ENCODE measurements around the gene PABPC1L. TPM values are rescaled to one million over a fixed set of nuclear protein-coding genes. Genes with fewer than 3 reads are reported as not detected.

Gene PABPC1L
- total RNA-seq, 1 experiment from 2014 or later = 90.7 TPM

DNA sequence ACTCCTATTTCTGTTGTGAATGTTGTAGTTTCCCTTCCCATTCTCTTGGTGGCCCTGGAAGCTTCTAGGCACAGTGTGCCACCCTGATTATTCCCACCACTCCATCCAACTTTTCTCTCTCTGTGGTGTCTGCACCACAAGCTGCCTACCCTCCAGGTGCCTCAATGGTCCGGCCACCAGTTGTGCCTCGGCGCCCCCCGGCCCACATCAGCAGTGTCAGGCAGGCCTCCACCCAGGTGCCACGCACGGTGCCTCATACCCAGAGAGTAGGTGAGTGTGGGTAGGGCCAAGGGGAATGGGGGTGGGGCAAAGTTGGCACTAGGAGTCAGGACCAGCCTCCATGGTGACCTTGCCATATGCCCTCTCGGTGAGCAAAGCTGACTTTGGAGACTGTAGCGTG, 23.1 kb downstream of the PABPC1L start:
- Mint-ChIP-seq H3K27me3 (ENCODE audit: low read depth) (no peaks in the 10 kb centered on the region), H3K27ac (no peak overlapping the region), H3K4me3 (no peak overlapping the region), H3K4me1 (no peaks in the 10 kb centered on the region), H3K9me3 (no peaks in the 10 kb centered on the region), H3K36me3 (peaks cover 55% of the 10 kb centered on the region)
- no peak for DNase-seq (ENCODE audit: low spot score)
- ChIA-PET POLR2A (no interaction called here), CTCF (no interaction called here)
- TF ChIP-seq NFE2L1 (CRISPR knock-in tag; IDR thresholded peaks at IDR 0.05) (no peak), TEAD1 (CRISPR knock-in tag; IDR thresholded peaks at IDR 0.05) (no peak), FOXK1 (CRISPR knock-in tag; IDR thresholded peaks at IDR 0.05) (no peak), ZNF671 (CRISPR knock-in tag; IDR thresholded peaks at IDR 0.05) (no peak)
- no peak for ATAC-seq

- no peak overlapping the region for H3K27ac Mint-ChIP-seq
Measured at GRCh38 chr20:44936510-44936909, 26.6 kb downstream of the PABPC1L start.

DNA sequence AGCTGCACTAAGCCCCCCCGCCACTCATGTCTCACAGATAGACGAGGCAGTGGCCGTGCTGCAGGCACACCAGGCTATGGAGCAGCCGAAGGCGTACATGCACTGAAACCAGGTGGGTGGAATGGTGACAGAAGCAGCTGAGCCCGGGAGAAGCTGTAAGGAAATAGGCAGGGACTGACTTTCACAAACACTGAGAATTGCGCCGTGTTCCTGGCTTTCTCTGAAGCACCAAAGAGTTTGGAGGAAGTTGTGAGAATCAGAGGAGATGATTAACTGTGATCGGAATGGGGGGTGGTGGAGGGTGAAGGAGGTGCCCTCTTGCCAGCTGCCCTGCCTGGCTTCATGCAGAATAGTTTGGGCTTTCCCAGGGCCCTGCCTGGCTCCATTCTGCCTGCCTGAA, 28.8 kb downstream of the PABPC1L start:
- POLR2A ChIA-PET = no interaction called here
- DNase-seq (ENCODE audit: low spot score) (no peak), ATAC-seq (no peak)
- H3K4me3 Mint-ChIP-seq = no peak overlapping the region
- no peaks in the 10 kb centered on the region for H3K9me3 Mint-ChIP-seq
- H3K27ac Mint-ChIP-seq = no peak overlapping the region
- TF ChIP-seq GRHL2 (CRISPR knock-in tag; IDR thresholded peaks at IDR 0.05; ENCODE audit: insufficient replicate concordance, severe bottlenecking) (no peak), ZBTB21 (CRISPR knock-in tag; IDR thresholded peaks at IDR 0.05; ENCODE audit: borderline replicate concordance) (no peak), E2F1 (CRISPR knock-in tag; IDR thresholded peaks at IDR 0.05) (no peak), CREM (CRISPR knock-in tag; IDR thresholded peaks at IDR 0.05) (no peak), NFATC4 (CRISPR knock-in tag; IDR thresholded peaks at IDR 0.05) (no peak), ZNF138 (CRISPR knock-in tag; conservative IDR thresholded peaks at IDR 0.05) (no peak), OVOL2 (CRISPR knock-in tag; IDR thresholded peaks at IDR 0.05; ENCODE audit: borderline replicate concordance) (no peak)
- TF ChIP-seq, protein P1, sequence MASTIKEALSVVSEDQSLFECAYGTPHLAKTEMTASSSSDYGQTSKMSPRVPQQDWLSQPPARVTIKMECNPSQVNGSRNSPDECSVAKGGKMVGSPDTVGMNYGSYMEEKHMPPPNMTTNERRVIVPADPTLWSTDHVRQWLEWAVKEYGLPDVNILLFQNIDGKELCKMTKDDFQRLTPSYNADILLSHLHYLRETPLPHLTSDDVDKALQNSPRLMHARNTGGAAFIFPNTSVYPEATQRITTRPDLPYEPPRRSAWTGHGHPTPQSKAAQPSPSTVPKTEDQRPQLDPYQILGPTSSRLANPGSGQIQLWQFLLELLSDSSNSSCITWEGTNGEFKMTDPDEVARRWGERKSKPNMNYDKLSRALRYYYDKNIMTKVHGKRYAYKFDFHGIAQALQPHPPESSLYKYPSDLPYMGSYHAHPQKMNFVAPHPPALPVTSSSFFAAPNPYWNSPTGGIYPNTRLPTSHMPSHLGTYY (CRISPR knock-in tag; IDR thresholded peaks at IDR 0.05) = no peak
- TF ChIP-seq, protein P2, sequence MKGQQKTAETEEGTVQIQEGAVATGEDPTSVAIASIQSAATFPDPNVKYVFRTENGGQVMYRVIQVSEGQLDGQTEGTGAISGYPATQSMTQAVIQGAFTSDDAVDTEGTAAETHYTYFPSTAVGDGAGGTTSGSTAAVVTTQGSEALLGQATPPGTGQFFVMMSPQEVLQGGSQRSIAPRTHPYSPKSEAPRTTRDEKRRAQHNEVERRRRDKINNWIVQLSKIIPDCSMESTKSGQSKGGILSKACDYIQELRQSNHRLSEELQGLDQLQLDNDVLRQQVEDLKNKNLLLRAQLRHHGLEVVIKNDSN (CRISPR knock-in tag; IDR thresholded peaks at IDR 0.05) = no peak
- TF ChIP-seq, protein P3, sequence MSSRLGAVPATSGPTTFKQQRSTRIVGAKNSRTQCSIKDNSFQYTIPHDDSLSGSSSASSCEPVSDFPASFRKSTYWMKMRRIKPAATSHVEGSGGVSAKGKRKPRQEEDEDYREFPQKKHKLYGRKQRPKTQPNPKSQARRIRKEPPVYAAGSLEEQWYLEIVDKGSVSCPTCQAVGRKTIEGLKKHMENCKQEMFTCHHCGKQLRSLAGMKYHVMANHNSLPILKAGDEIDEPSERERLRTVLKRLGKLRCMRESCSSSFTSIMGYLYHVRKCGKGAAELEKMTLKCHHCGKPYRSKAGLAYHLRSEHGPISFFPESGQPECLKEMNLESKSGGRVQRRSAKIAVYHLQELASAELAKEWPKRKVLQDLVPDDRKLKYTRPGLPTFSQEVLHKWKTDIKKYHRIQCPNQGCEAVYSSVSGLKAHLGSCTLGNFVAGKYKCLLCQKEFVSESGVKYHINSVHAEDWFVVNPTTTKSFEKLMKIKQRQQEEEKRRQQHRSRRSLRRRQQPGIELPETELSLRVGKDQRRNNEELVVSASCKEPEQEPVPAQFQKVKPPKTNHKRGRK (CRISPR knock-in tag; IDR thresholded peaks at IDR 0.05; ENCODE audit: borderline replicate concordance) = no peak
- TF ChIP-seq, protein P4, sequence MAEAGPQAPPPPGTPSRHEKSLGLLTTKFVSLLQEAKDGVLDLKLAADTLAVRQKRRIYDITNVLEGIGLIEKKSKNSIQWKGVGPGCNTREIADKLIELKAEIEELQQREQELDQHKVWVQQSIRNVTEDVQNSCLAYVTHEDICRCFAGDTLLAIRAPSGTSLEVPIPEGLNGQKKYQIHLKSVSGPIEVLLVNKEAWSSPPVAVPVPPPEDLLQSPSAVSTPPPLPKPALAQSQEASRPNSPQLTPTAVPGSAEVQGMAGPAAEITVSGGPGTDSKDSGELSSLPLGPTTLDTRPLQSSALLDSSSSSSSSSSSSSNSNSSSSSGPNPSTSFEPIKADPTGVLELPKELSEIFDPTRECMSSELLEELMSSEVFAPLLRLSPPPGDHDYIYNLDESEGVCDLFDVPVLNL (CRISPR knock-in tag; IDR thresholded peaks at IDR 0.05; ENCODE audit: borderline replicate concordance, low read depth) = no peak
- TF ChIP-seq, protein P5, sequence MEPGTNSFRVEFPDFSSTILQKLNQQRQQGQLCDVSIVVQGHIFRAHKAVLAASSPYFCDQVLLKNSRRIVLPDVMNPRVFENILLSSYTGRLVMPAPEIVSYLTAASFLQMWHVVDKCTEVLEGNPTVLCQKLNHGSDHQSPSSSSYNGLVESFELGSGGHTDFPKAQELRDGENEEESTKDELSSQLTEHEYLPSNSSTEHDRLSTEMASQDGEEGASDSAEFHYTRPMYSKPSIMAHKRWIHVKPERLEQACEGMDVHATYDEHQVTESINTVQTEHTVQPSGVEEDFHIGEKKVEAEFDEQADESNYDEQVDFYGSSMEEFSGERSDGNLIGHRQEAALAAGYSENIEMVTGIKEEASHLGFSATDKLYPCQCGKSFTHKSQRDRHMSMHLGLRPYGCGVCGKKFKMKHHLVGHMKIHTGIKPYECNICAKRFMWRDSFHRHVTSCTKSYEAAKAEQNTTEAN (CRISPR knock-in tag; IDR thresholded peaks at IDR 0.05) = no peak
- H3K36me3 Mint-ChIP-seq = peaks cover 73% of the 10 kb centered on the region
- no peaks in the 10 kb centered on the region for H3K27me3 Mint-ChIP-seq (ENCODE audit: low read depth)
- CTCF ChIA-PET = interaction anchor here (0.6 kb wide), 1 partner anchor 40 kb away, joined by 5 read pairs; no protein-coding TSS in a partner anchor
- no peaks in the 10 kb centered on the region for H3K4me1 Mint-ChIP-seq

More at GRCh38 chr20:44936510-44936909, 26.6 kb downstream of the PABPC1L start:
- Mint-ChIP-seq H3K27me3 (ENCODE audit: low read depth) (no peaks in the 10 kb centered on the region), H3K36me3 (peaks cover 69% of the 10 kb centered on the region), H3K4me3 (no peak overlapping the region), H3K4me1 (no peaks in the 10 kb centered on the region), H3K9me3 (no peaks in the 10 kb centered on the region)
- no peak for TF ChIP-seq FOXJ3 (CRISPR knock-in tag; IDR thresholded peaks at IDR 0.05; ENCODE audit: borderline replicate concordance)
- TF ChIP-seq HMGA2 (CRISPR knock-in tag; IDR thresholded peaks at IDR 0.05) = no peak
- TF ChIP-seq ZNF219 (CRISPR knock-in tag; IDR thresholded peaks at IDR 0.05; ENCODE audit: borderline replicate concordance) = no peak
- no peak for DNase-seq (ENCODE audit: low spot score)
- ATAC-seq = no peak
- ChIA-PET CTCF (interaction anchor here (1.1 kb wide), 1 partner anchor 24 kb away, joined by 3 read pairs; the partner anchor contains the start of gene TOMM34), POLR2A (no interaction called here)

Measured in WTC11 (cell line).